Stimulated activated CD4-positive, alpha-beta T cell treated with anti-CD3 and anti-CD28 coated beads, Interleukin-12 subunit alpha, Interleukin-12 subunit beta, amount 100 ng/mL, for 4 hours (primary cell): ENCODE results near the gene COL26A1.
"Not testable (repeated sequence)": the region's sequence is repeated elsewhere in the genome, so short reads cannot be mapped to it uniquely, and the experiment has no call there.

Experiments
- DNase-seq: peaks from one replicate; pipeline ENCODE4 v3.0.0-alpha.2; 2020

COL26A1 gene

DNA sequence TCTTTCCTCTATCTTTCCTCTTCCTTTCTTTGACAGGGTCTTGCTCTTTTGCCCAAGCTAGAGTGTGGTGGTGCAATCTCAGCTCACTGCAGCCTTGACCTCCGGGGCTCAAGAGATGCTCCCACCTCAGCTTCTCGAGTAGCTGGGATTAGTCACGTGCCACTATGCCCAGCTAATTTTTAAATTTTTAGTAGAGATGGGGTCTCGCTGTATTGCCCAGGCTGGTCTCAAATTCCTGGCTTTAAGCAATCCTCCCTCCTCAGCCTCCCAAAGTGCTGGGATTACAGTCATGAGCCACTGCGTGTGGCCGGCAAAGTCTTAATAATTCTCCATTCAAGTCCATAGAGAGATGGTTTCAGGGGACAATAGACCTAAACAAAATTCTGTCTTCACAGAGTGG lies 40.2 kb downstream of the COL26A1 start:
- DNase-seq, result no peak

DNA sequence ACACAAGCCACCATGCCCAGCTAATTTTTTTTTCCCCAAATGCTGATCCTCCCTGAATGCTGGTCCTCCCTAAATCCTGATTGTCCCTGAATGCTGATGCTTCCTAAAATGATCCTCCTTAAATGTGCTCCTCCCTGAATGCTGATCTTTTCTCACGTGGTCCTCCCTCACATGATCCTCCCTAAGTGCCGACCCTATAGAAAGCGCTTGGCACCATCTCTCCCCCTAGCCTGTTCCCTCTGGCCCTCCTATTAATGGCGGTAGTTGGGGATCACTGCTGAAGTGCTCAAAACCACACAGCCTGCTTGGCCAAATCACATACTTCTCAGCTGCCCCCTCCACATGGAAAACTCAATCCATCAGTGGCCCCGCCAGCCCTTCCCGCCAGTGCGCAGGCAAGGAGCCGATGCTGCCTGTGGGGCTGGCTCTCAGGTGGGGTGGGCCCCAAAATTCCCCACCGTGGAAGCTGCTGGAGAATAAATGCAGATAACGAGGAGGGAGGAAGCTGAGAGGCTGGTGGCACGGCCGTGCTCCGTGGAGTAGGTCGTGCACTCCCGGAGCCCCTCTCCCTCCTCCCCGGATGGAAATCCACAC lies 42.9 kb downstream of the COL26A1 start:
- DNase-seq, result no peak

DNA sequence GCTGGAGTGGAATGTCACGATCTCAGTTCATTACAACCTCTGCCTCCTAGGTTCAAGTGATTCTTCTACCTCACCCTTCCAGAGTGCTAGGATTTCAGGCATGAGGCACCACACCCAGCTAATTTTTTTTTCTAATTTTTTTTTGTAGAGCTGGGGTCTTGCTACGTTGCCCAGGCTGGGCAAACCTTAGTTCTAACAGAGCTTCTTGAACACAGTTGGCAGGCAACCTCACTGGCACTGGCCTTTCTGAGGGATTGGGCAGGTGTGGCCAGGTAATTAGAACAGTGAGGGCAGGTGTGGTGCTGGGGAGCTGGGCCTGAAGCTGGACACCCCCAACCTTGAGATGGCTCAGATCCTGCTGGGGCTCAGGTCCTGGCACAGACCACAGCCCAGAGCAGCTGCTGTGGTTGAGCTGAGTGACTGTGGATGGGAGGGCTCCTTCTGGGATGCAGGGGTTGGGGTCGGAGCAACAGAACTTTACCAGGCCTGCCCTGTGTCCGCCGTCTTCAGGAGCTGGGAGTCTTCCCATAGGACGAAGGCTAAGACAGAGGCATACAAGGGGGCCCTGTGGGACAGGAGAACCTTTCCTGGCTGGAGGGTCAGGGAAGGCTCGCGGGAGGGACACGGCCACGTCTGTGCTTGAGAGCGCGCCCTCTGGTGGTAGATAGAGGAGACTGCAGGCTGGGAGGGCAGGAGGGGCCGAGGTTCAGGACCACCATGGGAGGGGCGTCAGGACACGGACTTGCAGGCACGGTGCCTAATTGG lies 48.2 kb downstream of the COL26A1 start:
- peak; percentile 22 for DNase-seq

DNA sequence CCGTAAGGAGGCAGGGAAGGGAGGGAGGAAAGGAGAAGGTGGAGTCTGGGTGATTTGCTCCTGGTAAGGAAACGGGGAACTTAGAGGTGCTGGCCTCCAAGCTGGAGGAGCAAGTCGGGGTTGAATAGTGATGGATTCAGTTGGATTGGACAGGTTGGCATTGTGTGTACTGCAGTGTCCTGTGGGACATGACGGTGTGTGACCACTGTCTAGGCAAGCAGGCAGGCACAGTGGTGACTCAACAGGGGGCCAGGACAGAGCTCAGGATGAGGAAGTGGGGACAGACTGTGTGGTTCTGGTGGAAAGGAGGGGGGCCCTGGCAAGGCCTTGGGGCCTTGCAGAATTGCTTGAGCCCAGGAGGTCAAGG lies 48.8 kb downstream of the COL26A1 start:
- no peak for DNase-seq

DNA sequence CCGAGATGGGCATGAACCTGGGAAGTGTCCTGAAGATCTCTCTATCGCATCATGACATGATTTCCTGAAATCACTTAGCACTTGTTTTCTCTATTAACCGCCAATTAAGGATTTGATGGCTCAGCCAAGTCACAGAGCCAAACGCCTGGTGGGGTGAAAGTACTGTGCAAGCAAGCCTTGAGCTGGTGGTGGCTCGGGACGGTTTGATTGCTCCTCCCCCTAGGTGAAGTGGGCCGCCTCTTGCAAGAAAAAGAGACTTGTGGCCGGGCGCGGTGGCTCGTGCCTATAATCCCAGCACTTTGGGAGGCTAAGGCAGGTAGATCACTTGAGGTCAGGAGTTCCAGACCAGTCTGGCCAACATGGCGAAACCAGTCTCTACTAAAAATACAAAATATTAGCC lies 50.3 kb downstream of the COL26A1 start:
- no peak for DNase-seq

DNA sequence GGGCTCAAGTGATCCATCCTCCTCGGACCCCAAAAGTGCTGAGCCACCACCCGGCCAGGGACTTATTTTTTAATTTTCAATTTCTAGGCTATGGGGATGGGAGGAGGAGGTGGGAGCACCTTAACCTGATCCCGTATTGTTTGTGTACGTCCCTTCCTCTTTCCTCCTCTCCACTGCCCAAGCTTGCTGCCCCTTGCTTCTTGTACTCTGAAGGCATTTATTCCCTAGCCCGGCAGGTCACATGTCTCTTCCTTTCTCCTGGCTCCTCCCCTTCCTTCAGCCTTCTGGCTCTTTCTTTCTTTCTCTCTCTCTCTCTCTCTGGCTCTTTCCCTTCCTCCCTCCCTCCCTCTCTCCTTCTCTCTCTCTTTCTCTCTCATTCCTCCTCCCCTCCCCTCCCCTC lies 56.0 kb downstream of the COL26A1 start:
- no peak for DNase-seq

DNA sequence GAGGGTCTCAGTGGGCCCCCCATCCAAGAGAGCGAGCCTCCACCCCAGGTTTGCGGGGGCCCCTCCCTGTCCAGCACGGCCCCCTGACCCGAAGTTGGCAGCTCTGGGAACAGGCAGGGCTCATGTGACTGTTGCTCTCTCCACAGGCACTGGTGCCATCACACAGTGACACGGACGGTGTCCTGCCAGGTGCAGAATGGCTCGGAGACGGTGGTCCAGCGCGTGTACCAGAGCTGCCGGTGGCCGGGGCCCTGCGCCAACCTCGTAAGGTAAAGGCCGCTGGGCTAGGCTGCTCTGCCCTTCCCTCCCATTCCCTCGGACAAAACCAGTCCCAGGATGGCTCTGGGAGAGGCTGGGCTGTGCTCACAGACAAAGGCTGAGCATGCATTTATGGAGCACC lies 57.2 kb downstream of the COL26A1 start:
- no peak for DNase-seq

DNA sequence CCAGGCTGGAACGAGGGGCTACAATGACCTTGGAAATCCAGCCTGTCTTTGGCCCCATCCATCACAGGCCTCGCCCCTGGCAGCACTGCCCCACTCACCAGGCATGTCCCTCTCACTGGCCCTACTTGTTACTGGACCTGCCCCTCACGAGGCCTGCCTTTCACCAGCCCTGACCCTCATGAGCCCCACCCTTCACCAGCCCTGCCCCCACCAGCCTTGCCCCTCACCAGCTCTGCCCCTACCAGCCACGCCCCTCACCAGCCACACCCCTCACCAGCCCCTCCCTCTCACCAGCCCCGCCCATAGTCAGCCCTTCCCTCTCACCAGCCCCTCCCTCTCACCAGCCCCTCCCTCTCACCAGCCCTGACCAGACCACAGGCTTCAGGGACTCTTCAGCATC lies 57.8 kb downstream of the COL26A1 start:
- DNase-seq, result no peak

DNA sequence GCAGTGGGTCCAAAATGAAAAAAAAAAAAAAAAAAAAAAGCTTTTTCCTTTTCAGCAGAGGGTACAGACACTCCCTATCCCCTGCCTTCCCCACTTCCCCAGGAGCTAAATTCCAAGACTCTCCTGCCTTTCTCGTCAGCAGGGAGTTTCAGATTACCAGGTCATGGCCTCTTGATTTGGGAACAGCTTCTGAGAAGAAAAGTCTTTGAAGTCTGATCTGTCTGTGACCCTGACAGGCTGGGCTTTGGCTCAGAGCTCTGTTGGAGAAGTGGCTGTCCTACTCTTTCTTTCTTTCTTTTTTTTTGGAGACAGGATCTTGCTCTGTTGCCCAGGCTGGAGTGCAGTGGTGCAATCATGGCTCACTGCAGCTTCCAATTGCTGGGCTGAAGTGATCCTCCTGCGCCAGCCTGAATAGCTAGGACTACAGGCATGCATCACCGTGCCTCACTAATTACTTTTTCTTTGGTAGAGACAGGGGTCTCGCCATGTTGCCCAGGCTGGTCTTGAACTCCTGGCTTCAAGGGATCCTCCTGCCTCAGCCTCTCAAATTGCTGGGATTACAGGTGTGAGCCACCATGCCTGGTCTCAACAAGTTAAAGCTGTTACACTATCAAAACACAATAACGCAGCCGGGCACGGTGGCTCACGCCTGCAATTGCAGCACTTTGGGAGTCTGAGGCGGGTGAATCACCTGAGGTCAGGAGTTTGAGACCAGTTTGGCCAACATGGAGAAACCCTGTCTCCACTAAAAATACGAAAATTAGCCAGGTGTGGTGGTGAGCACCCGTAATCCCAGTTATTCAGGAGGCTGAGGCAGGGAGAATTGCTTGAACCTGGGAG lies 59.9 kb downstream of the COL26A1 start:
- no peak for DNase-seq

DNA sequence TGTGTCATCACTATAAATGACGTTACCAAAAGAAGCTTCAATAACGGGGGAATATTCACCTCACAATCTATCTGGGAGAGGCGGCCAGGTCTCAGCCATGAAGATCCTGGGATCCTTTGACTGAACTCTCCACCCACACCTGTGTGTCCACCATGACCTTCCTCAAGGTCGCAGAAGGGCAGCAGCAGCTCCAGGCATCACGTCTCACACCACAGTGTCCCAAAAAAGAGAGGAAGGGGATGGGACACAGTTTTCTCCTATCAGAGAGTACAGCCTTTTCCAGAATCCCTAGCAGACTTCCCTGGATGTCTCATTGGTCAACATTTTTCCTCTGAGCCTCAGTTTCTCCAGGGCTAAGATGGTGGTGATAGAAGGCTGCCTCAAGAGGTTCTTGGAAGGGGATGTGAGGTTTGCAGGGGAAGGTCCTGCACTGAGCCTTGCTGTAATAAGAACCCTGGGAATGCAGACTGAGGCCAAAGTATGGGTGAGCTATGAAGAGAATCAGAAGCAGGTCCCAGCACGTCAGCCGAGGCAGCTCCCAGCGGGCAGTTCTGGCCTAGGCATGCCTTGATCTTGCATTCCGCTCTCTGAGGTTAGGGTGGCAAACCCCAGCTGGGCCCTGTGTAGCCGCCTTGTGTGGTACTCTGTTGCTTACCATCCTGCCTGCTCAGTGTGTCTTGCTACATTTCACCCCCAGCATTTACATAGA lies 63.8 kb downstream of the COL26A1 start:
- DNase-seq, result no peak

DNA sequence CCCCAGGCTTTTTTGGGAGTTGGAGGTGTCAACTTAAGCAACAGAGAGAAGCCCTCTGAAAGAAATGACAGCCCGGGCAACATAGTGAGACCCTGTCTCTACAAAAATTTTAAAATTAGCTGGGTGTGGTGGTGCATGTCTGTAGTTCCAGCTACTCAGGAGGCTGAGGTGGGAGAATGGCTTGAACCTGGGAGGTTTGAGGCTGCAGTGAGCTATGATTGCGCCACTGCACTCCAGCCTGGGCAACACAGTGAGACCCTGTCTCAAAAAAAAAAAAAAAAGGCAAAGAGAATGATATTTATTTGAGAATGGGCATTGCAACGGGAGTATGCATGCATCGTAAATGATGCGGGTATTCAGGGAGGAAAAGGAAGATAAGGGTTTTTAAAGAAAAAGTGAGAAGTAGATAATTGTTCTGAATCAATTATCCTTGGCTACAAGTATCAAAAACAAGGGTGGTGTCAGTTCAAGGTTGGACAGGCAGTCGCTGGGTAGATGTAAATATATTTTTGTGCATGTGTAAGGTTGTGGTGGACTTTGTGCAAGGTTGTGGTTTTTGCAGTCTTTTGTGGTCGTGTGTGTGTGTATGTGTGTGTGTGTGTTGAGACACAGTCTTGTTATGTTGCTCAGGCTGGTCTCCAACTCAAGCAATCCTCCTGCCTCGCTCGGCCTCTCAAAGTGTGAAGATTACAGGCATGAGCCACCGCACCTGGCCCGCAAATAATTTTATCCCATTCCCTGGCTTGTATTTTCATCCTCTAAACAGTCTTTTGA lies 65.6 kb downstream of the COL26A1 start:
- no peak for DNase-seq

DNA sequence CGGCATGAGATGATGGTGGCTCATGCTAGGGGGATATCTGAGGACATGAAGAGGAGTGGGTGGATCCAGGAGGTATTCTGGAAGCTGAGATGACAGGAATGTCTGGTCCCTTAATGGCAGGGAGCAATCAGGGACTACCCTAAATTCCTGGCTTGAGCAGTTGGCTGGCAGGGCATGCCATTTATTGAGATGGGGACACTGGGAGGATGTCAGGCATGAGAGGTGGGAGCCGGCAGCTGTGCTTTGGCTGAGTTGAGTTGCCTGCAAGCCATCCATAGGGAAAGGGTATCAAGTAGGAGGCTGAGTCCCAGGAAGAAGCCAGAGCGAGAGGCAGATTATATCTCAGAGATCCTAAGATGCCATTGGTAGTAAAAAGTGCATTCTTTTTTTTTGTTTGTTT lies 69.6 kb downstream of the COL26A1 start:
- no peak for DNase-seq

DNA sequence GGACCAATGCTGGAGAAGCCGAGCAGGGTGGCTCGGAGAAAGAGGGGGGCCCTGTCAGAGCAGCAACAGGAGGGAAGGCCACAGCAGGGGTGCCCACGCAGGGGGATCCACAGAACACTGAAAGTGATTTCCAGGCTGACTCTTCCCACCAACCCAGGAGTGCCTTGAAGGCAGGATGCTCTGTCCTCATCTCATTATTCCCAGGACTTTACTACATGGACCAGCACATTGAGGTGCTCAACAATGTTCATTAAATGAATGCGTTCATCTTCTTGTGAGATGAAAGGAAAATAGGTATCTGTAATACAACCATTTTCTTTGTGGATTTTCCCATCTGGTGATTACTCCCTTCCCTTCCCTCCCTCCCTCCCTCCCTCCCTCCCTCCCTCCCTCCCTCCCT lies 71.0 kb downstream of the COL26A1 start:
- DNase-seq, result no peak

DNA sequence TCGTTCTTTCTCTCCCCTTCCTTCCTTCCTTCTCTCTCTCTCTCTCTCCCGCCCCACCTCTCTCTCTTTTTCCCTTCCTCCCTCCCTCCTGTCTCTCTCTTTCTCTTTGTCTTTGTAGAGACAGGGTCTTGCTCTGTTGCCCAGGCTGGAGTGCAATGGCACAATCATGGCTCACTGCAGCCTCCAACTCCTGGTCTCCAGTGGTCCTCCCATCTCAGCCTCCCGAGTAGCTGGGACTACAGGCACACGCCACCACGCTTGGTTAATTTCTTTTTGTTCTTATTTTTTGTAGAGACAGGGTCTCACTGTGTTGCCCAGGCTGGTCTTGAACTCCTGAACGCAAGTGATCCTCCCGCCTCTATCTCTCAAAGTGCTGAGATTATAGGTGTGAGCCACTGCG lies 71.5 kb downstream of the COL26A1 start:
- DNase-seq, result not testable (repeated sequence)

DNA sequence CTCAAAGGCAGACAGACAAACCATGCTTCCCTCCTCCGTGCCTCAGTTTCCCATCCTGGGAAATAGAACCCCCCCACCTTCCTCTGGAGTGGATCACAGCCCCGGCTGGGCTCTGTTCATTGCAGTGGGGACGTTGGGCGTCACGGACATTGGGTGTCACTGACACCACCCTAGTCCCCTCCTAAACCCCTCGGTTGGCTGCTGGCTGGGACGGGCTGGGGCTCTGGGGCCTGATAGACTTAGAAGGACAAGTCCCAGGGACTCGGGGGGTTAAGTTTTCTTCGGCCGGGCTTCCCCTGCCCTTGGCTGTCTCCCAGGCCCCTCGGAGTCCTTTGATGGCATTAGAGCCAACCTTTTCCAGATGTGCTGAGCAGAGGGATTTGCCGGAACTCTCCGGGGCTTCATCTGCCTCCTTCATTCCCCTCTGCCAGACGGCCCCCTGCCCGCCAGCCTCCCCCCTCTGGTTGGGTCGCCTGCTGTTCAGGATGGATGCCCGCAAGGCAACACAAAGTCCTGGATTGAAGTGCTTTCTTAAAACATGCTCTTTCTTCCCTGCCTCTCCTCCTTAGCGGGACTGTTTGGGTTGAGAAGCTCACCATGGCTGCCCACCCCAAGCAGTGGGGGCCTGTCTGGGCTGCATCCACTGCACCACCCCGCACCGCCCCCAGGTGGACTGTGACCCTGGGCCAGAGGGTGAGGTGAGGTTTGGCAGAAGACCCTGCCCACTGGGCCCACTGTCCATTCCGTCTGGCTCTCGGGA lies 73.0 kb downstream of the COL26A1 start:
- DNase-seq, result no peak

DNA sequence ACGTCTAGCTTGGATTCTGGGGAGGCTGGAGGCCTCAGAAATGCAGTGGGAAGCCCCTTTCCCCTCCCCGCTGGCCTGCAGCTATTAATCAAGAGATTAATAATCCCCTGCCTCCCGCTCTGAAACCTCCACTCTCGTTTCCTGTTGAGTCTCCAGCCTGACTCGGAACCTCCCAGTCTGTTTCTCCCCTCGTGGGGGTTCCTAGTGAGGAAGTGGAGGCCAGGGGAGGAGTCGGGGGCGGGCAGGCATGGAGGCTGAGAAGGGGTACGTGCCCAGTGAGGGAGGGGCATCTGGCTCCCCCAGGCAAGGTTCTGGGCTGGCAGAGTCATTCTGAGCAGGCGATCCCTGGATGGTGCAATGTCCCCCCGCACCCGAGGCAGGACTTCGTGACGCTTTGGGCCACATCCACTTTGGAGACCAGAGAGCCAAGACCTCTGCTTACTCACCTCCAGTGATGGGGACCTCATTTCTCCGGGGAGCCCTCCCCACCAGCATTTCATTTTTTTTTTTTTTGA lies 73.6 kb downstream of the COL26A1 start:
- no peak for DNase-seq

DNA sequence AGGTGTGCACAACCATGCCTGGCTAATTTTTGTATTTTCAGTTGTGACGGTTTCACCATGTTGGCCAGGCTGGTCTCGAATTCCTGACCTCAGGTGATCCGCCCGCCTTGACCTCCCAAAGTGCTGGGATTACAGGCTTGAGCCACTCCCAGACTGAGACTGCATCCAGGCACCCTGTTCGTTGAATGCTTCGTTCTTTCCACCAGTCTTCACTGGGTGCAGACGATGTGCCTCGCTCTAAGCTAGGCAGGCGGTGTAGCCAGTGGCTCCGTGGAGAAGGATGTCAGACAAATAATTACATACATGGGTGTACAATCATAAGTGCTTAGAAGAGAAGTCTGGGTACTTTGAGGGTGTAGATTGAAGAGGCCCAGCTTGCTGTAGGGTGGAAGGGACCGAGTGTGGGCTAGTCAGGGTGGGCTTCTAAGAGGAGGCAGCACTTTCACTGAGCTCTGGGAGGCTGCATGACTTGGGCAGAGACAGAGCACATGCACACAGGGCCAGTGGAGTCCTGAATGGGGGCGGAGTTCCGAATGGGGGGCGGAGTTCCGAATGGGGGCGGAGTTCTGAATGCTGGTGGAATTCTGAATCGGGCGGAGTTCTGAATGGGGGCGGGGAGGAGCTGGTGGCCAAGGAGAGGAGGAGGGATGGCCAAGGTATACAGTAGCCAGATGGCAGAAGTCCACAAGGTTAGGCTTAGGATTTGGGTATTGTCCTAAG lies 74.3 kb downstream of the COL26A1 start:
- no peak for DNase-seq

DNA sequence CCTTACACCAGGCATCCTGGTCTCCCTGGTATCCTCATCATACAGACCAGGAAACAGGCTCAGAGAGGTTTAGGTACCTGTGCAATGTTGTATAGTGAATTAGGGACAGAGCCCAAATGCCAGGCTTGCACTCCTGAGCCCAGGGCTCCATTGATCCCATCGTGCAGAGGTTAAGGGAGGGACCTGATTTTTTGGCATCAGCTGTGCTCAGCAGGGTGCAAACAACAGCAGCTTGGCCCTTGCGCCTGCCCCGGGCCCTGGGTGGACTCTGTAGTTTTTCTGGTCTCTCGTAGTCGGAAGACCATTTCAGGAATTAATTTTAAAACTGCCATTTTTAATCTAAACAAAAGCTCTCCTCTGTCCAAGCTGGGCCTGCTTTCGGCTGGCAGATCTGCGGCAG lies 79.2 kb downstream of the COL26A1 start:
- DNase-seq, result no peak

DNA sequence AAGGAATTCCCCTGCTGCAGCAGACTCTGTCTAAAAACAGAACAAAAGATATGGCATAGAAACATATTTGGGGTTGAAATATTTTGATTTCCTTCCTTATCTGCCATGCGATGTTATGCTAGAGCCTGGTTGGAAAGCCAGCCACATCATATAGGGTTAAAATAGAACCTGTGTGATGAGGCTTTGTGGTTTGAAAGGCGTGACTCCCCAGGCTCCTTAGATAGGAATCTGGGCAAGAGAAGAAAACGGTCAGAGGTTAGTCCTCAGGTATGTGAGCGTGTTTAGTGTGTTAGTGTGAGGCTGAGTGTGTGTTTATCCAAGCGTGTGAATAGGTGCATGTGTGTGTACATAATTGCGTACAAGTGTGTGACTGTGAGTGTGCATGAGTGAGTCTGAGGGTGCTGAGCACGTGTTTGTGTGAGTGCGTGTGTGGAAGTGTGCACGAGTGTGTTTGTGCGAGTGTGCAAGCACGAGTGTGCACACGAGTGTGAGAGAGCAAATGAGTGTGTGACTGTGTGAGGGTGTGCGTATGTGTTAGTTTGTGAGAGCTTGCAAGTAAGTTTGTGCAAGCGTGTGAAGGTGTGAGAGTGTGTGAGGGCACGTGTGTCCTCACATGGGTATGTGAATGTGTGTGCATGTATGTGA lies 79.9 kb downstream of the COL26A1 start:
- no peak for DNase-seq

DNA sequence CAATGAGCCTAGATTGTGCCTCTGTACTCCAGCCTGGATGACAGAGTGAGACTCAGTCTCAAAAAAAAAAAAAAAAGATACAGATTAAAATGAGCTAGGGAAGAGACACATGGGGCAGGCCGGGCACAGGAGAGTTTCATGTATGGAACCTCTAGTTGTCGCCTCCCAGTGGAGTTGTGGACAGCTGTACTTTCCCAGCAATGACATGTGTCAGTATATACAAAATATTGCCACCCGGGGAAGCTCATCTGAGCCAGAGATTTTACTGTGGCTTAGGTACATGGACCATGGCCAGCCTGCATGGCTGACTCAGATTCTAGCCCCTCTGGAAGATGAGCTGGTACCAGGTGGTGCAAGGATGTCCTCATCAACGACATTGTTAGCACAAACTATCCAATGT lies 87.4 kb downstream of the COL26A1 start:
- DNase-seq, result no peak
